ENCODE measurements around the gene PLEKHG5. TPM values are rescaled to one million over a fixed set of nuclear protein-coding genes. Genes with fewer than 3 reads are reported as not detected.
A peak's percentile ranks its signal among the peaks of the same experiment; 100 is the strongest.
"Not testable (repeated sequence)": the region's sequence is repeated elsewhere in the genome, so short reads cannot be mapped to it uniquely, and the experiment has no call there.

The PLEKHG5 gene
- polyA plus RNA-seq, 1 donor, result 15.9 TPM

- no peak for DNase-seq
Observed at GRCh38 chr1:6497215-6497866, 5.9 kb upstream of the PLEKHG5 start.

GRCh38 chr1:6496890-6497214 is 5.4 kb upstream of the PLEKHG5 start:
- DNase-seq, result no peak

- DNase-seq, result no peak
Observed at GRCh38 chr1:6496365-6496721, 4.9 kb upstream of the PLEKHG5 start.

- DNase-seq, result no peak
Observed at GRCh38 chr1:6495540-6496364, 4.3 kb upstream of the PLEKHG5 start.

- DNase-seq, result no peak
Observed at GRCh38 chr1:6495041-6495441, 3.6 kb upstream of the PLEKHG5 start.

- DNase-seq, result no peak
Observed at GRCh38 chr1:6494627-6495026, 3.2 kb upstream of the PLEKHG5 start.

GRCh38 chr1:6493834-6494223 is 2.4 kb upstream of the PLEKHG5 start:
- DNase-seq, result not testable (repeated sequence)

- no peak for DNase-seq
Observed at GRCh38 chr1:6491966-6492365, 499 bp upstream of the PLEKHG5 start.

- DNase-seq, result no peak
Observed at GRCh38 chr1:6491081-6491449, 402 bp downstream of the PLEKHG5 start.

- peak; percentile 77 for DNase-seq
Observed at GRCh38 chr1:6490181-6491080, 1.0 kb downstream of the PLEKHG5 start.

- DNase-seq, result no peak
Observed at GRCh38 chr1:6489799-6490180, 1.7 kb downstream of the PLEKHG5 start.

GRCh38 chr1:6489383-6489765 is 2.1 kb downstream of the PLEKHG5 start:
- DNase-seq, result no peak

GRCh38 chr1:6488602-6489382 is 2.7 kb downstream of the PLEKHG5 start:
- DNase-seq, result no peak

GRCh38 chr1:6487804-6488484 is 3.5 kb downstream of the PLEKHG5 start:
- no peak for DNase-seq

- DNase-seq, result peak; percentile 91
Observed at GRCh38 chr1:6486433-6487011, 4.9 kb downstream of the PLEKHG5 start.

GRCh38 chr1:6485168-6486101 is 6.0 kb downstream of the PLEKHG5 start:
- DNase-seq, result no peak

- DNase-seq, result no peak
Observed at GRCh38 chr1:6484826-6485167, 6.7 kb downstream of the PLEKHG5 start.

- DNase-seq, result no peak
Observed at GRCh38 chr1:6483761-6484117, 7.7 kb downstream of the PLEKHG5 start.

GRCh38 chr1:6483017-6483760 is 8.3 kb downstream of the PLEKHG5 start:
- DNase-seq, result no peak

GRCh38 chr1:6481820-6482219 is 9.6 kb downstream of the PLEKHG5 start:
- no peak for DNase-seq

All from left kidney (tissue), 2 donors.